NCI-H82 treated with DMSO at 0.1 percent for 48 hours (cell line): Measurements from ENCODE around the gene HSP90AB1.

Source experiments
- DNase-seq: peaks from one replicate; lab custom pipeline; 2025; ENCODE audit not compliant: unreplicated experiment; lab: John Stamatoyannopoulos, UW

The HSP90AB1 gene

GRCh38 chr6:44255105-44255808 lies 8.4 kb downstream of the HSP90AB1 start:
- no peak for DNase-seq

DNA sequence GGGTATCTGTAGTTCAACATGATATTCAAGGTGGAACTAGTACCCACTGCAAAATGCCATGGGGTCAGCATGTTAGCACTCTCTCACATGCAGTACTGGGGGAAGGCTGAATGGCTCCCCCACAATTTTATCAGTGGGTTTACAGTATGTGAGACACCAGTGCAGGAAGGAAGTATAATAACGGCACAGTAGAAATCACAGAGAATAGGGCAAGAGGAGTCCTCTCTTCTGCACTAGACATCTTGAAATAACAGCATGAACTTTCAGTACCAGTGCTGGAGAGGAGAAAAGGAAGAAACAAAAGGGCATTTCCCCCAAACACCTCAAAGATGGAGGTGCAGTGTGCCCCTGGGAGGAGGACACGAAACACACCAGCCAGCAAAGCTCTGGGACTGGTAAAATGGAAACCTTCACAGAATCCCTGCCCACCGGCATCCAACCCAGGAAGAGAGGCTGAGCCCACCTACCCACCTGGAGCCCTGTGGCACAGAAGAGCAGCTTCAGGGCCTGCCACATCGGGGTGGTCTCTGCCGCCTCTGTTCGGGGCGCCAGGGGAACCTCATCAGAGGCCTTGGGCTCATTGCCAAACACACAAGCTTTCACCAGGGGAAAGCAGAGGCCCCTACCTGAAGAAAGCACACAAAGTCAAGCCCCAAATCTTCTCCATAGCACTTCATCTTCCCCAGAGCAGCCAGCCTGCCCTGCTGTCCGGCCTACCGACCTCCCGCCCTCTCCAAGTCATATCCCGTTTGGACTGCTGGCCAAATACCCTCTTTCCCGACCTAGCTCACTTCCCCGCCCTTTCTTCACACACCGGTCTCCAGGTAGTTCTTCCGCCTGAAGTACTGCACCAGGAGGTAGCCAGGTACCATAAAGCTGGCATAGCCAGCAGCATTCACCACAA lies 9.2 kb downstream of the HSP90AB1 start:
- DNase-seq = no peak

- DNase-seq = no peak
Observed at GRCh38 chr6:44256775-44257024, 9.8 kb downstream of the HSP90AB1 start.

DNA sequence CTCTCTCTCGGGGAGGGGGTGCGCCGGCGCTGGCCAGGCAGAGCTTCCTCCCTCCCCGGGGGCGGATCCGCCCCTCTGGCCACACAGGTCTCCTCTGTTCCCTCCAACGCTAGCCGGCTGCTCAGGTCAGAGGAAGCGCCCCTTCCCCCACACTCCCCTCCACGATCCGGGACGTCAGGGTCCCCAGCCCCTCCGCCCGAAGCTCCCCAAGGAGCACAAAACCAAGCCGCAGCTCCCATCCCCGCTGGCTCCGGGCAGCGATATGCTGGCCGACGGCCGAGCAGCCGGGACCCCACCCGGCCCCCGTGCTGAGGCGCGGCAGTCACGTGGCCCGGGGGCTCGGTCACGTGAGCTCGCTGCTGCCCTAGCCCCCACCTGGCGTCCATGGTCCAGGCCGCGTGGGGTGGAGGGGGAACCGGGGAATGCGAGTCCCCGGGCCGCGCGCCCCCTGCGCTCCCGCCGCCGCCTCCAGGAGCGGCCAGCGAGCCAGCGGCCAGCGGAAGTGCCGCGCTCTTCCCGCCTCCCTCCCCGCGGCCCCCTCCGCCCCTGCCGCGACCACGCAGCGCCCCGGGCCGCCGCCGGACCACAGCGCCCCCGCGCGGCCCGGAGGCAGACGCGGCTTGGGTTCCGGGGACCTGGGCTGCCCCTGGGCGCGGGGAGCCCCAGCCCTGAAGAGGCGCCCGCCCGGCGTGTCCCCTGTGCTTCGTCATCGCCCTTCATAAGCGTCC lies 10.3 kb downstream of the HSP90AB1 start, which contains the start of gene SLC35B2:
SLC35B2 (minus strand) TSS at position 504 of the 728 bp plus-strand sequence; CDS start at position 386, 118 bp downstream.
- DNase-seq = peak; percentile 35

GRCh38 chr6:44257753-44258324 lies 10.9 kb downstream of the HSP90AB1 start:
- no peak for DNase-seq

DNA sequence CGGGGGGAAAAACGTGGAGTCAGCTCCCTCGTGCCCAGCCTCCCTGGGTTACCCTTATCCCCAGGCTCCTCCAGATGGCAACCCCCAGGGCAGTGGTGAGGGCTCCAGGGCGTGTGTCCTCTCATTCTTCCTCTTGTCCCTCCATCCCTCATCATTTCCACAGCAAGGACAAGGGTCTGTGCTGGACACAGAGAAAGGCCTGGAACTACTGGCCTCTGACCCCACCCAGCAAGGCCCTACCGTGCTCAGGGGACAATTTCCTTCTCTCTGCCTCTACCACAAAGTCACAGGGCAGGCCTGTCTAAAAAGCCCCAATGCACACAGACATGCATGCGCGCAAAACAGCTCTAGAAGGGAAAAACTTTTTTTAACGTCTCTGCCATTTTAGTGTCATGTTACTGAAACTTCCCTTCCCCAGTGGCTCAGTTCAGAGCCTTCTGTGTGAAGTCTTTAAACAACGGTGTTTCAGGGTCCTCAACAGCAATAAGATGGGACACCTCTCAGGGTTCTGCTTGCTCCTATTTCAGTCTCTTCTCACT lies 11.5 kb downstream of the HSP90AB1 start:
- no peak for DNase-seq

DNA sequence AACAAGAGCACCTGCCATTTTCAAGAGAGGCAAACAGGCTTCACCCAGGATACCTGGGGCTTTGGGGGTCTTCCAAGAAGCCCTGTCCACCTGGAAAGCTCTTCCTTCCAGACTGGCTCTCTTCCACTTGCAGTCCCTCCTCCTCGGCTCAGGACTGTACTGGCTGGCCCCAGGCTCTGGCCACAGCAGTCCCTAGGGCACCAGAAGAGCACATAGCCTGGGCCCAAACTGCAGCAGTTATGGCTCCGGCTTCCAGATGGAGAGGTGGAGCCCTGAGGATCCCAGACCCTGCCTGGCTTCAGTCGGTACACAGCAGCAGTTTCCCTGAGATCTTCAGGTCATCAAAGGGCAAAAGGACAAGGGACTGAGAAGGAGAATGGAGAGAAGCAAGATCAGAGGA lies 12.0 kb downstream of the HSP90AB1 start:
- no peak for DNase-seq

DNA sequence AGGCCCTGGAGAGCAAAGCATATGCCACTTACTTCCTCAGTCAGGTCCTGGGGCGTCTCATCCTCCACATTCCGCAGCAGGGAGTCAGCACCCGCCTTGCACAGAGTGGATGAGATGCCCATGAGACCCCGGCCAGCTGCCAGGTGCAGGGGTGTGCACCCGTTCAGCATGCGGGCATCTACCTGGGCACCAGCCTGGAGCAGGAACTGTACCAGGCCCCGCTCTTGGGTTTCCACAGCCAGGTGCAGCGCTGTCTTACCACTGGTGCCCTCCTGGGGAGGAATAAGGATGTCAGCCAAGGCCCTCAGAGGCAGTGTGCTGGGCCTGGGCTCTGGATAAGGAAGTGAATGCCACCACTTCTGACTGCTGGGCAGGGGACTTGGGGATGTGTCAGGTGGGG lies 13.1 kb downstream of the HSP90AB1 start:
- no peak for DNase-seq

GRCh38 chr6:44260451-44261297 lies 13.8 kb downstream of the HSP90AB1 start:
- no peak for DNase-seq

DNA sequence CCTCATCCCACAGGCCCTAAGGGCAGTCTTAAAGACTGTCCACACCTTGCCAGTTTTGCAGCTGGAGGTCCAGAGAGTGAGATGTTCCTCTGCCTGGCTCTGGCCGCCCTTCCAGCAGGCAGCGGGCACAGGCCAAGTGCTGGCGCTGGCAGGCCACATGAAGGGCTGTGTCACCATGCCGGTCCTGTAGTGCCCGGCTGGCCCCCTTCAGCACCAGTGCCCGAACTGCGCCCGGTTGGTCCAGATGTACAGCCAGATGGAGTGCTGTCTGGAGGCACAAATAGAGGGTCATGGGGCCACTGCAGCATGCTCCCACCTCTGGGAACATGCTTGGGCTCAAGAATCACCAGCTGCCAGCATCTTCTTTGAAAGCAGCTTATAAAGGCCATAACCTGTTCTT lies 14.7 kb downstream of the HSP90AB1 start:
- DNase-seq = no peak

GRCh38 chr6:44262467-44263353 lies 15.8 kb downstream of the HSP90AB1 start:
- DNase-seq = no peak

DNA sequence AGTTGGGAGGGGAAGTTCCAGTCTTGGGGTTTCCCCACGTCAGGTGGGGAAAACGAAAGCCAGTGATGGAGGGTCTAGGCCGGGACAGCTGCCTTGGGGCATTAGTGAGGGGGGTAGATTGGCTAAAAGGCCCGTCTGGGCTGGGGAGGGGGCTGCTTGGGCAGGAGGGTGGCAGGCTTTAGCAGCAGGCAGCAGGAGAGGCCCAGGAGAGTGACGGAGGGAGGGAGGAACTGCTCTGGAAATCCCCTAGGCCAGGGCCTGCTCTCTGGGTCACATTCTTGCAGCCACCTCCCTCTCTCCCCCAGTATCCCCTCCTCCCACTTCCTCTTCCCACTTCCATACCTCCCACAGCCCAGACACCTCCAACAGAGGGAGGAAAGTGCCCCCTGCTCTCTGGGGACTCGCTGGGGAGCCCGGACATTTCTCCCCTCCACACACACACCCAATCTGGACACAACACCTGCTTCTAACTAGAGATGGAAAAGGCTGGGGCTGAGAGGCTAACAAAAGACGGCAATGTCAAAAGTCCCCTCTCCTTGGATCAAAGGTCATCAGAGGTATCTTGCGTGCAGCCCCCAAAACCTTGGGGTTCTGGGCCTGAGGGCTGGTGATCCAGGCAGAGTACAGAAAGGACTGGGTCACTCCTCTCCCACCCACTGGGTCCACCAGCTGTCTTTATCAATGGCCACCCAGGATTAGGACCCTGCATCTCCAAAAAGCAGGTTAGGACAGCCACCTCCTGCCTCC lies 16.6 kb downstream of the HSP90AB1 start:
- no peak for DNase-seq

GRCh38 chr6:44264154-44265006 lies 17.5 kb downstream of the HSP90AB1 start:
- DNase-seq = no peak

GRCh38 chr6:44265007-44265721 lies 18.3 kb downstream of the HSP90AB1 start, which contains the start of gene NFKBIE:
Gene NFKBIE, minus strand, starts transcription at chr6:44265551. Its CDS starts 205 bp downstream, at chr6:44265346.
- DNase-seq = peak; percentile 56

- DNase-seq = no peak
Observed at GRCh38 chr6:44265722-44266233, 18.9 kb downstream of the HSP90AB1 start.

DNA sequence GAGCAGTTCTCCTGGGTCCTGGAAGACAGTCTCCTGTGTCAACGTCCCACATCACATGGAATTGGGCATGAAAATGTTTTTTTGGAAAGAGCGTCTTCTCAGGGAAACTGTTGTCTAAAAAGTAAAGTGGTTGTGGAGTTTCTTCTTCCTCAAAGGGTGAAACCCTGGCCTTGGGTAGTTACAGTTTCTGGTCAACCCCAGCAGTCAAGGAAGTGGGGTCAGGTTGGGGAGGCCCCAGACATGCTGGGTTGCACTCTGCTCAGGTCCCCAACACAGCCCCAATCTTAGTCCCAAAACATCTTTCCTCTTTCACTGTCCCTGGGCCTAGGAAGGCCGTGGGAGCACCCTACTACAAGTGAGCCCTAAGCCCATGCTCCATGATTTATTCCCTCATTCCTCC lies 19.4 kb downstream of the HSP90AB1 start:
- no peak for DNase-seq

DNA sequence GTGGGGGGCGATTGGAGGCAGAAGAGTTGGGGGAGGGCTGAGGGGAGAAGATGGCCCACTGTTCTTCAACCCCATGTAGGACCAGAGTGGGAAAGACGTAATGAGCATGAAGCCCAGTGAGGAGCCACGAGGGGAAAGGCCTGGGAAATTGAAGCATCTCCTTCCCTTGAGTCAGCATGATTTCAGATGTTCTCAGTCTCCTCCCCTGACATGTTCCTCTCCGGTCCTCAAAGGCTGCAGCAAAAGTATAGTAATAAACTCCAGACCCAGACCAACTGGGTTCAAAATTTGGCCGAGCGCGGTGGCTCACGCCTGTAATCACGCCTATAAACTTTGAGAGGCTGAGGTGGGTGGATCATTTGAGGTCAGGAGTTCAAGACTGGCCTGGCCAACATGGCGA lies 20.4 kb downstream of the HSP90AB1 start:
- DNase-seq = no peak
